Gastroesophageal sphincter (tissue), 4 donors: Measurements from ENCODE around the gene STXBP6. TPM values are rescaled to one million over a fixed set of nuclear protein-coding genes. Genes with fewer than 3 reads are reported as not detected.
A peak's percentile ranks its signal among the peaks of the same experiment; 100 is the strongest.

ENCODE experiments used
- ATAC-seq: fragments of 150-250 bp; one replicate; pipeline ENCODE4 v1.9.1; 2016; ENCODE audit warnings: mild to moderate bottlenecking, moderate library complexity
- H3K27ac ChIP-seq, 4 donors: fragments of 200-600 bp; sonication (generic) in 3 of 4; 1 replicate in 3 of 4; 2 replicates in 1 of 4; pipeline ENCODE4 v1.5.1; 2016 to 2019
- H3K27me3 ChIP-seq: fragments of 200-600 bp; sonication (generic); one replicate; pipeline ENCODE4 v1.5.1; 2019
- H3K36me3 ChIP-seq, 2 donors: fragments of 200-600 bp; sonication (generic); one replicate each; pipeline ENCODE4 v1.5.1; 2019; ENCODE audit warnings: control low read depth in 1 of 2
- H3K4me1 ChIP-seq, 3 donors: fragments of 200-600 bp; sonication (generic); 1 replicate in 2 of 3; 2 replicates in 1 of 3; pipeline ENCODE4 v1.5.1; 2016 to 2019; ENCODE audit warnings: control low read depth in 2 of 3
- H3K4me3 ChIP-seq, 2 donors: fragments of 200-600 bp; sonication (generic); one replicate each; pipeline ENCODE4 v1.5.1; 2019; ENCODE audit warnings: mild to moderate bottlenecking in 1 of 2, moderate library complexity in 1 of 2
- H3K9me3 ChIP-seq, 3 donors: fragments of 200-600 bp; sonication (generic); one replicate each; pipeline ENCODE4 v1.5.1; 2017 to 2019; ENCODE audit warnings: control low read depth in 2 of 3
- CTCF ChIP-seq, 4 experiments: fragments of 200-600 bp in 2 of 4; fragments of 450-650 bp in 2 of 4; sonication (generic) in 1 of 4; IDR thresholded peaks; one replicate each; pipeline ENCODE4 v1.5.1; 2017 to 2019; ENCODE audit warnings: antibody characterized with exemption in 4 of 4, mild to moderate bottlenecking in 2 of 4, moderate library complexity in 2 of 4
- EP300 ChIP-seq: sonication (generic); formaldehyde crosslinking; IDR thresholded peaks from one replicate; pipeline ENCODE4 v1.6.1; 2017; ENCODE audit warnings: antibody characterized with exemption, mild to moderate bottlenecking
- POLR2A ChIP-seq, 2 donors: fragments of 450-650 bp; IDR thresholded peaks; one replicate each; pipeline ENCODE4 v1.6.1; 2017; ENCODE audit warnings: antibody characterized with exemption in 2 of 2, mild to moderate bottlenecking in 2 of 2, moderate library complexity in 1 of 2
- POLR2AphosphoS5 ChIP-seq: sonication (generic); formaldehyde crosslinking; IDR thresholded peaks from one replicate; pipeline ENCODE4 v1.6.1; 2017; ENCODE audit warnings: antibody characterized with exemption
- WGBS, 2 donors: methylation state at CpG; one replicate each; pipeline ENCODE4 v1.1.5; 2018; ENCODE audit warnings: low coverage in 1 of 2; 5-methylcytosine and 5-hydroxymethylcytosine counted together
- total RNA-seq, 4 donors: library from RNA; depleted of rRNA; stranded (reverse); fragments of >200 nt; gene quantifications; one replicate each; pipeline ENCODE4 v1.1.0, GENCODE V29; 2016

STXBP6 gene
- total RNA-seq, 4 donors from 2014 or later: 29.3 to 55.7 (median 44.0) TPM

GRCh38 chr14:25055005-25055404, 5.1 kb upstream of the STXBP6 start:
- Histone ChIP-seq H3K36me3 (no peaks in the 10 kb centered on the region), H3K4me3 (no peak overlapping the region), H3K9me3 (no peaks in the 10 kb centered on the region), H3K27me3 (no peaks in the 10 kb centered on the region), H3K4me1 (peaks cover 0 to 12% (median 7%) of the 10 kb centered on the region in 3 donors), H3K27ac (no peak overlapping the region)
- no peak for ATAC-seq
- 95 to 96% methylated on average over 5 of the region's 5 CpGs for WGBS, 2 donors
- no peak for TF ChIP-seq POLR2AphosphoS5
- TF ChIP-seq EP300: no peak
- no peak for TF ChIP-seq POLR2A (IDR thresholded peaks at IDR 0.05)
- TF ChIP-seq CTCF (IDR thresholded peaks at IDR 0.05): no peak

GRCh38 chr14:25053585-25053984, 3.6 kb upstream of the STXBP6 start:
- no peak overlapping the region for H3K4me3 ChIP-seq
- no peaks in the 10 kb centered on the region for H3K9me3 ChIP-seq
- 73 to 88% methylated on average over 1 of the region's 1 CpG for WGBS, 2 donors
- no peaks in the 10 kb centered on the region for H3K36me3 ChIP-seq
- peaks cover 0 to 22% (median 7%) of the 10 kb centered on the region in 3 donors for H3K4me1 ChIP-seq
- TF ChIP-seq POLR2AphosphoS5: no peak
- no peak for TF ChIP-seq POLR2A (IDR thresholded peaks at IDR 0.05)
- TF ChIP-seq CTCF (IDR thresholded peaks at IDR 0.05): no peak
- no peak for TF ChIP-seq EP300
- ATAC-seq: no peak
- no peaks in the 10 kb centered on the region for H3K27me3 ChIP-seq
- no peak overlapping the region for H3K27ac ChIP-seq

GRCh38 chr14:25052921-25053320, 3.0 kb upstream of the STXBP6 start:
- no peak for TF ChIP-seq CTCF (IDR thresholded peaks at IDR 0.05)
- TF ChIP-seq POLR2AphosphoS5: no peak
- no peak for TF ChIP-seq EP300
- TF ChIP-seq POLR2A (IDR thresholded peaks at IDR 0.05): no peak
- Histone ChIP-seq H3K36me3 (no peaks in the 10 kb centered on the region), H3K4me1 (peaks cover 0 to 27% (median 7%) of the 10 kb centered on the region in 3 donors), H3K27ac (no peak overlapping the region), H3K9me3 (no peaks in the 10 kb centered on the region), H3K27me3 (no peaks in the 10 kb centered on the region), H3K4me3 (no peak overlapping the region)
- WGBS, 2 donors: 75 to 80% methylated on average over 4 of the region's 4 CpGs
- ATAC-seq: no peak

GRCh38 chr14:25052385-25052784, 2.4 kb upstream of the STXBP6 start:
- ATAC-seq: no peak
- no peaks in the 10 kb centered on the region for H3K36me3 ChIP-seq
- H3K4me3 ChIP-seq: no peak overlapping the region
- no peak overlapping the region for H3K27ac ChIP-seq
- peaks cover 0 to 32% (median 7%) of the 10 kb centered on the region in 3 donors for H3K4me1 ChIP-seq
- no peaks in the 10 kb centered on the region for H3K9me3 ChIP-seq
- 38 to 51% methylated on average over 2 of the region's 2 CpGs for WGBS, 2 donors
- H3K27me3 ChIP-seq: no peaks in the 10 kb centered on the region
- TF ChIP-seq POLR2AphosphoS5 (no peak), CTCF (IDR thresholded peaks at IDR 0.05) (no peak), EP300 (no peak), POLR2A (IDR thresholded peaks at IDR 0.05) (no peak)

- ATAC-seq: no peak
- Histone ChIP-seq H3K4me3 (peak overlapping the region; percentile 80 to 89), H3K4me1 (peaks cover 0 to 51% (median 9%) of the 10 kb centered on the region in 3 donors), H3K9me3 (no peaks in the 10 kb centered on the region), H3K36me3 (no peaks in the 10 kb centered on the region), H3K27ac (peak overlapping the region; percentile 70 to 93 (median 86)), H3K27me3 (no peaks in the 10 kb centered on the region)
- WGBS, 2 donors: 10% methylated on average over 15 to 19 of the region's 31 CpGs
- TF ChIP-seq EP300 (no peak), POLR2AphosphoS5 (peak; percentile 38)
Observed at GRCh38 chr14:25050269-25051150, 563 bp upstream of the STXBP6 start.
